ENCODE results near the gene CDKN2D.

The CDKN2D gene

DNA sequence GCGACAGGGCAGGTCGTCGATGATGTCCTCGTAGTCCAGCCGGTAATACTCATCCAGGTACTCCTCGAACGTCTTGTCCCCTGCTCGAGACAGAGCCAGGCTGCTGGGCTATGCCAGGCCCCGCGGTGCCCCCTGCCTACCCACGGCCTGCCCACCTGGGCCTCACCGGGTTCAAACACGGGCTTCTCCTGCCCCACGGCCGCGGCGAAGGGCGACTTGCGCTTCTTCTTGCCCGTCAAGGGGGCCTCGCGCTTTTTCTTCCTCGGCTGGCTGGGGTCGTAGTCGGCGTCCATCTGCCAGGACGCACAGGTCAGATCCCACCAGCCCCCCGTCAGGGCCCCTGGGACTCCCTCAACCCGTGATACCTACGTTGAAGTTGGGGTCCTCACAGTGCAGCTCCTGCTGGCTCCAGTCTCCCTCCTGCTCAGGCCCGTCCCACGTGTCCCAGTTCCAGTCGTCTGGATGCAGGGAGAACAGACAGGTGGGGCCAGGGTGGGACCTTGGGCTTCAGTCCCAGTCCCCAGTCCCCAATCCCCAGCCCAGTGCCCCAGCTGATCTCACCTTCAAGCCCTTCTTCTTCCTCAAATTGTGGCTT lies 11.1 kb downstream of the CDKN2D start:
- TF ChIP-seq, protein P1, sequence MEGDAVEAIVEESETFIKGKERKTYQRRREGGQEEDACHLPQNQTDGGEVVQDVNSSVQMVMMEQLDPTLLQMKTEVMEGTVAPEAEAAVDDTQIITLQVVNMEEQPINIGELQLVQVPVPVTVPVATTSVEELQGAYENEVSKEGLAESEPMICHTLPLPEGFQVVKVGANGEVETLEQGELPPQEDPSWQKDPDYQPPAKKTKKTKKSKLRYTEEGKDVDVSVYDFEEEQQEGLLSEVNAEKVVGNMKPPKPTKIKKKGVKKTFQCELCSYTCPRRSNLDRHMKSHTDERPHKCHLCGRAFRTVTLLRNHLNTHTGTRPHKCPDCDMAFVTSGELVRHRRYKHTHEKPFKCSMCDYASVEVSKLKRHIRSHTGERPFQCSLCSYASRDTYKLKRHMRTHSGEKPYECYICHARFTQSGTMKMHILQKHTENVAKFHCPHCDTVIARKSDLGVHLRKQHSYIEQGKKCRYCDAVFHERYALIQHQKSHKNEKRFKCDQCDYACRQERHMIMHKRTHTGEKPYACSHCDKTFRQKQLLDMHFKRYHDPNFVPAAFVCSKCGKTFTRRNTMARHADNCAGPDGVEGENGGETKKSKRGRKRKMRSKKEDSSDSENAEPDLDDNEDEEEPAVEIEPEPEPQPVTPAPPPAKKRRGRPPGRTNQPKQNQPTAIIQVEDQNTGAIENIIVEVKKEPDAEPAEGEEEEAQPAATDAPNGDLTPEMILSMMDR (IDR thresholded peaks at IDR 0.05; ENCODE audit: insufficient read depth, missing control alignments) = no peak
- no peak for FAIRE-seq

DNA sequence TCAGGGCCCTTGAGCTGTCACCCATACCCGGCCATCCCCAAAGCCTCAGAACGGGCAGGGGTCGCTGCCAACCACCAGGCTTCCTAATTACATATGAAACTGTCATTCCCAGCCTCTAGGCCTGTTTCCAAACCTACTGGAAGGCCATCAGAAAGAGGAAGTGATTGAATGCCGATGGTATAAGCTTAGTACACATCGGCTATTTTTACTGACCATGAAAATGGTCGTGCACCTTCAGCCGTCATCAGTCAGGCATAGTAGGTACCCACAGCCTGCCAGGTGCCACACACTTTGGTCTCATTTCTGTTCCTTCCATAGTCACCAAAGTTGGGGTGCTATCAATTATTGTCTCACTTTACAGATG lies 13.2 kb downstream of the CDKN2D start:
- DNase-seq (ENCODE audit: insufficient read length, low spot score) = no peak
- TF ChIP-seq, protein P1 (IDR thresholded peaks at IDR 0.05; ENCODE audit: insufficient read depth, missing control alignments) = no peak
- no peak for FAIRE-seq

More for the DNA sequence above, 11.1 kb downstream of the CDKN2D start:
- DNase-seq (ENCODE audit: insufficient read length, low spot score) = no peak

DNA sequence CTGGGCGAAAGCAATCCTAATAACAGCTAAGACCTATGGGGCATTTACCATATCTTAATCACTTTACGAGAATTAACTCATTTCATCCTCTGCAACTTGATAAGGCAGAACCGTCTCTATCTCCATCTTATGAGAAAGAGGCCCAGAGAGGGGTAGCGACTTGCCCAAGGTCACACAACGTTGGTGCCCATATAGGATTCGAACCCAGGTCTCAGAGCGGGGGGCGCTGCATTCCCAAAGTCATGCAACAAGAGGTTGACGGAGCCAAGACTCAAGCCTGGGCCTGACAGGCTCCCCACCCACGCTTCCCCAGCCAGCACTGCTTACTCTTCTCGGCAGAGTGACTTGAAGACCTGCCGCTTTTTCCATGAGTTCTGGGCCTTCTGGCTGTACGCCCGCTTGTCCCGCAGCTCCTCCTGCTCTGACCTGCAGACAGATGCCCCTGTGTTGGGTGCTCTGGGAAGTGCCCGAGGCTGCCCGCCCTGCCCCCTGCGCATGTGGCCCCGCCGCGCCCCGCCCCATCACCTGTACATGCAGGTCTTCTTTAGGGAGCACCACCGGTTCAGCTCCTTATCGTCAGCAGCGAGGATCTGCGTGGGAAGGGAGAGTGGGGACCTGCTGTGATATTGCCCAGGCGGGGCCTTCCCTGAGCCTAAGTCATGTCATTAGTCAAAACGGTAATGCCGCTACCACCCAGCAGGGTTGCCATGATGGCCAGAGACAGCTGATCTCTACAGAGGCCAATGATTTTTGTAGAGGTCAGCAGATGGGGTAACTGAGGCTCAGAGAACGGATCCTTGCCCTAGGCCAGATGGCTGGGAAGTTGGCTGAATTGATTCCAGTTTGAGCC lies 13.8 kb downstream of the CDKN2D start:
- FAIRE-seq = no peak
- no peak for DNase-seq (ENCODE audit: insufficient read length, low spot score)
- TF ChIP-seq, protein P1 (IDR thresholded peaks at IDR 0.05; ENCODE audit: insufficient read depth, missing control alignments) = no peak

- DNase-seq (ENCODE audit: insufficient read length, low spot score) (no peak), FAIRE-seq (no peak)
- TF ChIP-seq, protein P1 (IDR thresholded peaks at IDR 0.05; ENCODE audit: insufficient read depth, missing control alignments) = no peak
Measured at GRCh38 chr19:10553943-10554381, 14.8 kb downstream of the CDKN2D start.

DNA sequence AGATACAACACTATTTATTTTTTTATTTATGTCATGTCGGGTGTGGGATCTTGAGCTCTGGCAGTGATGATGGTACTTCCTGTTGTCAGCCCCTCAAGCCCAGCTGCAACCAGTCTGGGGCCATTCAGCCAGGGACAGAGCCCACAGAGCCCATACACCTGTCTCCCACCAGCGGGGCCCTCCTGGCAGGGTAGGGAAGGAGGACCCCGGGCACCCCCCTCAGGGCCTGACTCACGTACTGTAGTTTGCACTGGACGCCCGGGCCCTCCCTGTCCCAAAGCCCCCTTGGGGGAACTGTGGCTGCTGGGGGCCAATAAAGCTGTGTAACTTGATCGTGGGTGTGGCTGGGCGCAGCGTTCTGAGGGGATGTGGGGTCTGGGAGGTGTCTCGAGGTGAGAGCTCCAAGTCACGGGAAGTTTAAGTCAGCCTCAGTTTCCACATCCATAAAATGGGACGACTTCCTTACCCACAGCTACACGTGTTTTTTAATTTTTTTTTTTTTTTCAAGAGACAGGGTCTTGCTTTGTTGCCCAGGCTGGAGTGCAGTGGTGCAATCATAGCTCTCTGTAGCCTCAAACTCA lies 15.6 kb downstream of the CDKN2D start:
- no peak for DNase-seq (ENCODE audit: insufficient read length, low spot score)
- TF ChIP-seq, protein P1 (IDR thresholded peaks at IDR 0.05; ENCODE audit: insufficient read depth, missing control alignments) = no peak
- no peak for FAIRE-seq

- DNase-seq (ENCODE audit: insufficient read length, low spot score) (no peak), FAIRE-seq (no peak)
- TF ChIP-seq, protein P1 (IDR thresholded peaks at IDR 0.05; ENCODE audit: insufficient read depth, missing control alignments) = no peak
Measured at GRCh38 chr19:10552510-10553053, 16.2 kb downstream of the CDKN2D start.
